ENCODE data around the gene CITED4. TPM values are rescaled to one million over a fixed set of nuclear protein-coding genes. Genes with fewer than 3 reads are reported as not detected.

CITED4 gene
- total RNA-seq, 1 experiment from 2014 or later, result 9.5 TPM

DNA sequence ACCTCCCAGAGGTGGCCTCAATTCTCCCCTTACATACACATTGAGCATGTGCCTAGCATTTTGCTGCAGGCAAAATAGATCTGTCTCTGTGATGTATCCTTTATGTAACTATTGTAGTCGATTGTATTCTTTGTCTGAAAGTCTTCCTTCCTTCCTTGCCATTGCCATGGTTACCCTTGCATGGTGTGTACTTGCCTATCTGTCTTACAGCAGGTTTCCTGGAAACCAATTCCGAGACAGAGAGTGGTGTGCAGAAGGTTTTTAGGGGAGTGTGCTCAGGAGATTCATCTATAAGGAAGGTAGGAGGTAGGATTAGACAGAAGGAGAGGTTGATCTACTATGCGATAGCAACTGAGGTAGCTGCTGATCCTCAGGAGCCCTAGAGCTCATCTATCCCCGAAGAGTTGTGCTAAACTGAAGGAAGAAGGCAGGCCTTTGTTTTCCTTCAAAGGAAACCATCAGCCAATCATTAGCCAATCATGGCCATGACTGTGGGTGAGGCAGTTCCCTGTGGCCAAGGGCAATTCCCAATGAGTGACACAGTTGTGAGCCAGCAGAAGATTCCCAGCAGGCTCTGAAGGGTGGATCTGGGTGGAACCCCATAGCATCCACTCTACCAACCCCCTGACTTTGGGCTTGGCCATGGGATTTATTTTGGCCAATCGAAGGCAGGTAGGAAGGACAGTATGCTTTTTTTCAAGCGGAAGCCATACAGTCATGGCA lies 15.0 kb downstream of the CITED4 start:
- H3K23ac ChIP-seq (ENCODE audit: insufficient read length, low read depth, low read length), result no peak overlapping the region
- H2BK120ac ChIP-seq (ENCODE audit: low read depth, low read length, poor library complexity, severe bottlenecking), result no peak overlapping the region
- Mint-ChIP-seq H3K36me3 (ENCODE audit: insufficient read depth in 1 of 3, low read depth in 3 of 3) (no peaks in the 10 kb centered on the region; a peak in 1 of 7 replicates), H3K4me1 (peaks cover 4 to 5% of the 10 kb centered on the region in 2 experiments), H3K27ac (no peak overlapping the region), H3K27me3 (ENCODE audit: low read depth) (peaks cover 14% of the 10 kb centered on the region), H3K9me3 (peaks cover 4 to 5% of the 10 kb centered on the region in 2 experiments; a peak in 4 of 5 replicates), H3K4me3 (no peak overlapping the region)
- no peaks in the 10 kb centered on the region for H3K23me2 ChIP-seq (ENCODE audit: insufficient read length, low read depth, low read length, poor library complexity, severe bottlenecking)
- no peak overlapping the region for H3K14ac ChIP-seq (ENCODE audit: insufficient read depth, low read length)
- no peak overlapping the region for H2AK5ac ChIP-seq (ENCODE audit: insufficient read length, low read length)
- H2AFZ ChIP-seq (ENCODE audit: low read length), result no peak overlapping the region
- no peaks in the 10 kb centered on the region for H4K20me1 ChIP-seq (ENCODE audit: control insufficient read depth, insufficient read depth, insufficient read length)
- no peak overlapping the region for H2BK15ac ChIP-seq (ENCODE audit: low read depth, low read length)
- no peak overlapping the region for H4K5ac ChIP-seq (ENCODE audit: insufficient read length, low read depth, low read length)
- TF ChIP-seq, protein P1, sequence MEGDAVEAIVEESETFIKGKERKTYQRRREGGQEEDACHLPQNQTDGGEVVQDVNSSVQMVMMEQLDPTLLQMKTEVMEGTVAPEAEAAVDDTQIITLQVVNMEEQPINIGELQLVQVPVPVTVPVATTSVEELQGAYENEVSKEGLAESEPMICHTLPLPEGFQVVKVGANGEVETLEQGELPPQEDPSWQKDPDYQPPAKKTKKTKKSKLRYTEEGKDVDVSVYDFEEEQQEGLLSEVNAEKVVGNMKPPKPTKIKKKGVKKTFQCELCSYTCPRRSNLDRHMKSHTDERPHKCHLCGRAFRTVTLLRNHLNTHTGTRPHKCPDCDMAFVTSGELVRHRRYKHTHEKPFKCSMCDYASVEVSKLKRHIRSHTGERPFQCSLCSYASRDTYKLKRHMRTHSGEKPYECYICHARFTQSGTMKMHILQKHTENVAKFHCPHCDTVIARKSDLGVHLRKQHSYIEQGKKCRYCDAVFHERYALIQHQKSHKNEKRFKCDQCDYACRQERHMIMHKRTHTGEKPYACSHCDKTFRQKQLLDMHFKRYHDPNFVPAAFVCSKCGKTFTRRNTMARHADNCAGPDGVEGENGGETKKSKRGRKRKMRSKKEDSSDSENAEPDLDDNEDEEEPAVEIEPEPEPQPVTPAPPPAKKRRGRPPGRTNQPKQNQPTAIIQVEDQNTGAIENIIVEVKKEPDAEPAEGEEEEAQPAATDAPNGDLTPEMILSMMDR (conservative IDR thresholded peaks at IDR 0.05), result no peak
- H3K9ac ChIP-seq (ENCODE audit: extremely low read depth, insufficient read length, low read length), result no peak overlapping the region
- H3K4me2 ChIP-seq (ENCODE audit: insufficient read depth, insufficient read length, low read length), result no peak overlapping the region
- H3K4ac ChIP-seq (ENCODE audit: low read depth, low read length), result no peak overlapping the region
- H3K27ac ChIP-seq (ENCODE audit: insufficient read length, low read depth, low read length), result no peak overlapping the region
- WGBS (ENCODE audit: extremely low coverage, insufficient read length, low lambda C conversion rate), result no CpG with 5 or more reads among the region's 6 CpGs
- H3K79me1 ChIP-seq (ENCODE audit: insufficient read depth, low read depth, low read length, poor library complexity, severe bottlenecking), result no peaks in the 10 kb centered on the region
- no peak overlapping the region for H4K8ac ChIP-seq (replicated peaks; ENCODE audit: insufficient read length, low read depth, low read length)
- H3K18ac ChIP-seq (ENCODE audit: insufficient read length, low read depth, low read length), result no peak overlapping the region
- H3K56ac ChIP-seq (ENCODE audit: insufficient read length, low read depth, low read length), result no peak overlapping the region
- H3K9me3 ChIP-seq (ENCODE audit: control insufficient read depth, low read depth, low read length), result no peaks in the 10 kb centered on the region
- peak; percentile 58 for DNase-seq
- H3T11ph ChIP-seq (ENCODE audit: low read length), result no peak overlapping the region
- no peak overlapping the region for H2BK5ac ChIP-seq (ENCODE audit: insufficient read length, low read length)
- no peaks in the 10 kb centered on the region for H3K27me3 ChIP-seq (ENCODE audit: insufficient read depth, low read length)
- H3K4me1 ChIP-seq (ENCODE audit: insufficient read depth, low read length), result no peaks in the 10 kb centered on the region
- H2BK12ac ChIP-seq (ENCODE audit: insufficient read length, low read depth, low read length), result no peak overlapping the region
- no peak overlapping the region for H2BK20ac ChIP-seq (ENCODE audit: low read depth, low read length, poor library complexity, severe bottlenecking)
- H3K79me2 ChIP-seq (ENCODE audit: insufficient read depth, low read length), result no peaks in the 10 kb centered on the region
- no peak overlapping the region for H4K91ac ChIP-seq (ENCODE audit: insufficient read length, low read depth, low read length)

Data from H9 (cell line).